ENCODE data around the gene C10orf67.
"Not testable (repeated sequence)": the region's sequence is repeated elsewhere in the genome, so short reads cannot be mapped to it uniquely, and the experiment has no call there.

C10orf67 gene

DNA sequence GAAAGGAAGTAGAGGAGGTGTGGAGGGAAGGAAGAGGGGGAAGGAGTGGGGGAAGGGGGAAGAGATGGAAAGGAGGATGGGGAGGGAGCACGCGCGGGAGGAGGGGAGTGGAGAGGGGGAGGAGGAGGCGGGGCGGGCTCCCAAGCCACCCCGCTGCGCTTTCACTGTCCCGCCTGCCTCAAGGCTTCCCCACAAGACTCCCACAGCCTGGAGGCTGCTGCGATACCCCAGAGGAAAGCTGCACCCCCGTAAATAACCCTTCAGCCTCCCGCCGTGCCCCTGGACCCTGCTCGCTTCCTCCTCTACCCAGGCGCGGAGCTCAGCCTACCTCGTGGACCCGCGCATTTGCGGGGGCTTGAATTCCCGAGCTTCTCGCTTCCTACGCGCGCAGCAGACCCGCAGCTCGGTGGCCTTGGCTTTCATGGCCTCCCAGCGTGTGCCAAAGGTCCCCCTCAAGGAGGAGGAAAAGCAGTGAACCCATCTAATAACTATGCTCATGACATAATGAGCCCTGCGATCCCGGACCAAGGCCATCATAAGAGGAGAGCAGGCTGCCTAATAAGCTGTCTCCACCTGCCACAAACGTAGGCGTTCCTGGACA, at the start of gene C10orf67:
C10orf67 (minus strand) TSS at position 557 of the 601 bp plus-strand sequence; CDS start at position 534, 23 bp downstream.
- DNase-seq (ENCODE audit: low spot score) = peak; percentile 33

GRCh38 chr10:23391821-23392220, 47.2 kb upstream of the C10orf67 start:
- no peak for DNase-seq (ENCODE audit: low spot score)

DNA sequence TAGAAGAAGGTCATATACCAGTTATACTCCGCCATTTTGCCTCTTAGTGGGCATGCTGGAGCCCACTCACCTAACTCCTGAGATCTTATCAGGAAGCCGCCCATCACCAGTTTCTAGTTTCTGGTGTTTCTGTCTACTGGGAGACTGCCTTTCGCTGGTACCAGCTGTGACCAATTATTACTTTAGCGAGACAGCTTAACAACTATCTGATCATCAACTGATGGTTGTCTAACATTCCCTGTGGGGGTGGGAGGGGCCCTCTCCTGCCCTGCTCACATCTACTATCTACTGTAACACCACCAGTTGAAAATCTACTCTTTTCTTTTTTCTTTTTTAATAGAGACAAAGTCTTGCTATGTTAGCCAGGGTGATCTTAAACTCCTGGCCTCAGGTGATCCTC, 46.2 kb upstream of the C10orf67 start:
- DNase-seq (ENCODE audit: low spot score) = no peak

GRCh38 chr10:23390408-23390807, 45.8 kb upstream of the C10orf67 start:
- DNase-seq (ENCODE audit: low spot score) = not testable (repeated sequence)

DNA sequence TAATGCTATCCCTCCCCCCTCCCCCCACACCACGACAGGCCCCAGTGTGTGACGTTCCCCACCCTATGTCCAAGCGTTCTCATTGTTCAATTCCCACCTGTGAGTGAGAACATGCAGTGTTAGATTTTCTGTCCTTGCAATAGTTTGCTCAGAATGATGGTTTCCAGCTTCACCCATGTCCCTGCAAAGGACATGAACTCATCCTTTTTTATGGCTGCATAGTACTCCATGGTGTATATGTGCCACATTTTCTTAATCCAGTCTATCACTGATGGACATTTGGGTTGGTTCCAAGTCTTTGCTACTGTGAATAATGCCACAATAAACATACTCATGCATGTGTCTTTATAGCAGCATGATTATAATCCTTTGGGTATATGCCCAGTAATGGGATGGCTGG, 42.9 kb upstream of the C10orf67 start:
- not testable (repeated sequence) for DNase-seq (ENCODE audit: low spot score)

GRCh38 chr10:23386052-23386451, 41.5 kb upstream of the C10orf67 start:
- no peak for DNase-seq (ENCODE audit: low spot score)

DNA sequence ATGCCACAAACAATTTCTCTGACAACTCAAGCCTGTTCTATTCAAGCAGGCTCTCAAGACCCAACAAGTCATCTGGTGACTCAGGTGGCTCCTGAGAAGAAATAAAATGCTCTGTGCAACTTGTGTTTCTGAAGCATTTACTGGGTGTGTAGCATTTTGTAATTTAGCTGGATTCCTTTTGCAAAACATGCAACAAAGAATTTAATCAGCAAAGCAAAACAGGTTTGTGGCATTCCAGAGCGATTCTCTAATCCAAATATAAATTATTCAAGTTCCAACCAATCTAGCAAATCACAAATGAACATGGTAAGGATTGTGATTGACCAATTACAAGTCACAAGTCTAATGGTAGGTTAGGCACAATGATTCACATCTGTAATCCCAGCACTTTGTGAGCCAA, 39.8 kb upstream of the C10orf67 start:
- no peak for DNase-seq (ENCODE audit: low spot score)

DNA sequence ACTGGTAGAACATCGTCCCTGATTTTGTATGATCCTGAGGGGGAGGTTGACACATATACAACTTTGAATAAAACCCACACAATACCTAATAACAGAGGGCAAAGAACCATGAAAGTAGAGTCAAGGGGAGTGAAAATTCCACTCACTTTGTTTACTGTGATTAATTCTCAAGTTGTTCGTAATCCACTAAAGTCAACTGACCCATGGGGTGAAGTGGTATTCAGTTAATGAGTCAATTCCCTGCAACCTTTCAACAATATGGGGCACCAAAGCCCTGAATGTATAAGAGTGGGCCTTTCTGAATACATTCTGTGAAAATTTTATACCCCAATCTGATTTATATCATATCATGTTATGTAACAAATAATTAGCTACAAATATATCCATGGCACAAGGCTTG, 39.0 kb upstream of the C10orf67 start:
- DNase-seq (ENCODE audit: low spot score) = no peak

GRCh38 chr10:23381298-23382040, 36.9 kb upstream of the C10orf67 start:
- DNase-seq (ENCODE audit: low spot score) = no peak

GRCh38 chr10:23379686-23380085, 35.1 kb upstream of the C10orf67 start:
- no peak for DNase-seq (ENCODE audit: low spot score)

DNA sequence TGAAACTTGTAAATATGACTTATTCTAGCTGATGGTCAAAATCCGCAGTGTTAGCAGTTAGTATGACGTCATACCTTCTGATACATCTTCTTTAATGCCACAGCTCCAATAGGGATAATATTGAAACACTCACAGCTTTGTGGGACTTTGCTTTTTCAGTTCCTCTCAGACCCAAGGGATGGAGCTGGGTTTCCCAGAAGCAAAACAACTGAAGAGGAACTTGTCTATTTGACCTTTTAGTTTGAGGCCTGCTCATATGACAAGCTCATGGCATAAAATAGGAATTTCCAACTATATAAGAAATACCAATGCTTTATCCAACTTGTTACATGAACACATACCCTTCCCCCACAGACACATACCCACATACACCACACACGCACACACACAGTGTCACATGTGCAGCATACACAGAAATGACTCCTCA, 31.6 kb upstream of the C10orf67 start:
- DNase-seq (ENCODE audit: low spot score) = no peak

DNA sequence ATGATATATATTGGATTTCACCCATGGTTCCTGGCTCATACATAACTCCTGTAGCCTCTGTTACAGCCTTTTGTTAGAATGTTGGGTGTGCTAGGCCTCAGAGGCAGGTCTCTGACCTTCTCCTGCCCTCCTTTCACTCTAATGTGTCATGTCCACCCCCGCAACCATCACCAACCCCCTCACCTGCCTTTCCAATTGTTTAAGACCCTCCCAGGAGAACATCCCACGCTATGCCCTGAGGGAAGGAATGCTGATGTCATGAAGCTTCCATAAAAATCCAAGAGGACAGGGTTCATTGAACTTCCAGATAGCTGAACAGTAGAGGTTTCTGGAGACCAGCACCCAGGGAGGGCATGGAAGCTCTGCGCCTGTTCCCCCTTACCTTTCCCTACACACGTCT, 30.8 kb upstream of the C10orf67 start:
- no peak for DNase-seq (ENCODE audit: low spot score)

DNA sequence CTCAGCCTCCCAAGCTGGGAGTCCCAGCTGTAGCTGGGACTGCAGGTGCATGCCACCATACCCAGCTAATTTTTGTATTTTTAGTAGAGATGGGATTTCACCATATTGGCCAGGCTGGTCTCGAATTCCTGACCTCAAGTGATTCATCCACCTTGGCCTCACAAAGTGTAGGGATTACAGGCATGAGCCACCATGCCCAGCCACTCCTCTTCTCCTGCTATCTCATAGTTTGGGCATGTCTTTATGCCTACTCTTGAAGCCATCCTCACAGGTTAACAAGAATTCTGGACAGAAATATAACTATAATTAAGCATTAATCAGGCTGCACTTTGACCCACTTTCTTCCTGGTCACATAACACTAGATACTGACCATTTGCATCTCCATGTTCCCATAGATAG, 28.6 kb upstream of the C10orf67 start:
- no peak for DNase-seq (ENCODE audit: low spot score)

DNA sequence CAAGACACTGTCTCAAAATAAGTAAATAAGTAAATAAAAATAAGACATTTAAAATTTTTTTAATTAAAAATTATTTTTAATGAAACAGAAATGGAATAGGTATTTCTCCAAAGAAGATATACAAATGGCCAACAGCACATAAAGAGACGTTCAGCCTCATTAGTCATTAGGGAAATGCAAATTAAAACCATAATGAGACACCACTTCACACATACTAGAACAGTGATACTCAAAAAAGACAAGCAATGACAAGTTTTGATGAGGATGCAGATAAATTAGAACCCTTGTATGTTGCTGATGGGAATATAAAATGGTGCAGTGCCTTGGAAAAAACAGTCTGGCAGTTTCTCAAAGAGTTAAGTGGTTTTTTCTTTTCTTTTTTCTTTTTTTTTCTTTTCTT, 26.5 kb upstream of the C10orf67 start:
- no peak for DNase-seq (ENCODE audit: low spot score)

DNA sequence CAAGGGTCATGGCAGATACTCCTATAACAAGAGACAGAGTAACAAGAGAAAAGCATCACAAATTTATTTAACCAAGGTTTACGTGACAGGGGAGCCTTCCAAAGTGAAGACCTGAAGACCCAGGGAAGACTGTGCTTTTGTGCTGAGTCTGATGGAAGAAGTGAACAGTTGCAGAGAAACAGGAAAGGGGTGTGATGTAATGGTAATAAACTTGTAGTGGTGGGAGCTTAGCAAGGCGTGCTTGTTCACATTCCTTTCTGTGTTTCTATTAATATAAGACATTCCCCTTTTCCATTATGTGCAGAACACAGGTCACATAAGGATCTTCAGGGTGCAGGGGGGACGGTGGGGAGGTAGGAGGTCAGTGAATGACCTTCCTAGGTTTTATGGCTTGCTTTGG, 25.5 kb upstream of the C10orf67 start:
- DNase-seq (ENCODE audit: low spot score) = no peak

- DNase-seq (ENCODE audit: low spot score) = no peak
These were observed 24.4 kb upstream of the C10orf67 start for GRCh38 chr10:23368816-23369640.

DNA sequence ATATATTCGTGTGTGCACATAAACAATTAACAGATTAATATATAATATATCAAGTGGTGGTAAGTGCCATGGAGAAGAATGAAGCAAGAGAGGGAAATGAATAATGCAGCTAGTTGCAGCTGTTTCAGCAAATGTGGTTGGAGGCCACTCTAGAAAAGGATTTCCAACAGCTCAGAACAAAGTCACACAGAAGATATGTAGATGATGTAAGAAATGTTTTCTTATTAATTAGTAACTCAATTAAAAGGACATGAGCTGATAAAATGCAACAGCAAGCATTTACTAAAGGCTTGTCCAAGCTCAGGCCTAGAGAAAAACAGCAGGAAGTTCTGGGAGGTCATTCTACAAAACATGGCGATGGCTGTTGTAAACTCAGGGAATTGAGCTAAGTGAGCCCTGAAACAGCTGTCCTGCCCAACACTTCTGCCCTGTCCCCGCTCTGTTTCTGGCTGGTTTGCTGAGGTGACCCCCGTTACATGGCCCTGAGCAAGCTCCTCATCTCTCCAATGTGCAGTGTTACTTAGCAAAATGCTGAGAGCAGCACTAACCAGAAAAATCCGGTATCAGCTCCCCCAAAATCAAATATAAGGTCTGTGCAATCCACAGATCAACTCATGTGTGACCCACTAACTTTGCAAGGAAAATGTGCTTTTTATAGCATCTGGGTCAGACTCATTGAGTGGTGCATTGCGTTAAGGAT, 23.4 kb upstream of the C10orf67 start:
- DNase-seq (ENCODE audit: low spot score) = no peak

DNA sequence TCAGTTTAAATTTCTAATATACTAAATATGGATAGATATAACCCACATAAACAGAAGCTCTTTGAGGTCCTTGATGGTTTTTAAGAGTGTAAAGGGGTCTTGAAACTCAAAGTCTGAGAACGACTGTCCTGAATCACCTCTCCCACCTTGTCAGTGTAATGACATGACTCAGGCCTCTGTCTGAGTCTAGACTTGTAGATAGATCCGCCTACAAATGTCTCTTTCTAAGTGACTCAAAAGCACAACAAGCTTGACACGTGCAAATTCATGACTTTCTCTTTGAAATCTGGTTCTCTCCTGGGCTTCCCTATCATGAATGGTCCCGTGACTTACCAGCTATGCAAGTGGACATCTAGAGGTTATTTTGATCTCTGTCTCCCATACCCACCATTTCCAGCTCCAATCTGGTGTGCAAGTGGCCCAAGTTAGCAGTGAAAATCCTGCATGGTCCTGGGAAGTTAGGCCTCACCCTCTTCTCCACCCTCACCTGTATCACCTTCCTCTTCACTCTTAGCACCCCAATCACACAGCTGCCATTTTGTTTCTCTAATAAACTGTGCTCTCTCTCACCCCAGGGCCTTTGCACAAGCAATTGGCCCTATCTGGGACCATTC, 20.9 kb upstream of the C10orf67 start:
- not testable (repeated sequence) for DNase-seq (ENCODE audit: low spot score)

DNA sequence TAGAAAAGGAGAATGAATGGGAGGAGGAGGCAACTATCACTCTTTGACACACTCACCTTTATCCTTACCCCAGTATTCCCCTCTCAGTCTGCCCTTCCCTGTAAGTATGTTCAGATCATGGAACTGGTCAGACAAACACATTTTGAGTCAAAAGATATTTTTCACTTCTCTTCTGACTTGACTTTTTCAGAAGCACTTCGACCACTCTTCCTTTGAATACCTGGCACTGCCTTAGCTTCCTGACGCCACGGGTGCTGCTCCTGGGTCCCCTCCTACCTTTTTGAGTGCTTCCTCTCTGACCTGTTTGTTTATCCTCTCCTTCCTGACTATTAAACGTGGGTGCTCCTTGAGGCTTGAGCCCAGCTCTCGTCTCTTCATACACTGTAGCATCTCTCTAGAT, 19.8 kb upstream of the C10orf67 start:
- DNase-seq (ENCODE audit: low spot score) = no peak

DNA sequence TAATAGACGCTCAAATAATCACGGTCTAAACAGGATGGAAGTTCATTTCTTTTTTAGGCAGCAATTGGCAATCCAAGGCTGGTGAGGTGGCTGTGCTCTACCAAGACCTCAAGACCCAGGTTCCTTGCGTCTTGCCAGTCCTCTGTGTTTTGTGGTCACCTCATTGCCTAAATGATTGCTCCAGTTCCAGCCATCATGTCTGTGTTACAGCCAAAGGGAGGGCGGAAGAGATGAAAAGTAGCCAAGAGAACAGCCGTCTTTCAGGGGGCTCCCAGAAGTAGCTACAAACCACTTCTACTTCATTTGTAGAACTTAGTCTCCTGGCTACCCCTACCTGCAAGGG, 19.2 kb upstream of the C10orf67 start:
- DNase-seq (ENCODE audit: low spot score) = no peak

DNA sequence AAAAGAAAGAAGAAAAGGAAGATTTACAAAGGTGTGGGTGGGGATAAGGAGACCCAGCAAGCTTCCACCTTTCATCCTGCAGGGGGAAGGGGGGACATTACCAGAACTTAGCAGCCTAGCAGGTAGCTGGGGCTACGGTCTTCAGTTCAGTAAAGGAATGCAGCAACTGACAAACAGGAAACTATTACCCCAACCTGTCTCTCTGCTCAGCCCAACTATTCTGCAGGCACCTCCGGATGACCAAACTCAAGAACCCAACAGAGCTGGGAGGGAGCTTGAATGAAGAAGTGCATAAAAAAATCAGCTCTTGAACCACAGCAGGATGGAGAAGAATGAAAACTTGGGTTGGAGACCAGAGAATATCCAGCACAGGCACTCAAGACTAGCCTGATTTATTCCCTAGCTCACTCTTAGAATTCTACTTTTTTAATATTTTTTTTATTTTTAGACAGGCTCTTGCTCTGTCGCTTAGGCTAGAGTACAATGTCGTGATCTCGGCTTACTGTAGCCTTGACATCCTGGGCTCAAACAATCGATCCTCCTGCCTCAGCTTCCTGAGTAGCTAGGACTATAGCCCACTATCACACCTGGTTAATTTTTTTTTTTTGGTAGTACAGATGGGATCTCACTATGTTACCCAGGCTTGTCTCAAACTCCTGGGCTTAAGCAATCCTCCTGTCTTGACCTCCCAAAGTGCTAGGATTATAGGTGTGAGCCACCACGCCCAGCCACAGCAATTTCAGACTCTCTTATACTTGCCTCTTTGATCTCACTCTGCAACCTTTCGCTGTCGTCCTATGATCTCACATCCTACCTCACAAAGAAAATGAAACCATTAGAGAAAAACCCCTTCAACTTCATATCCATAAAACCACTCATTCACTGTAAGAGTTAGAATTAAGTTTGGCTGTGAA, 18.5 kb upstream of the C10orf67 start:
- peak; percentile 20 for DNase-seq (ENCODE audit: low spot score)

All from SW480 (cell line).